Activated CD4-positive, alpha-beta T cell treated with anti-CD3 and anti-CD28 coated beads, Interleukin-2, amount 50 U/mL, for 48 hours (primary cell): ENCODE data around the gene SNF8.
A peak's percentile ranks its signal among the peaks of the same experiment; 100 is the strongest.
"Not testable (repeated sequence)": the region's sequence is repeated elsewhere in the genome, so short reads cannot be mapped to it uniquely, and the experiment has no call there.

Experiments
- DNase-seq, 2 experiments: peaks; one replicate each; pipeline ENCODE4 v3.0.0-alpha.2; 2020

Gene SNF8, protein sequence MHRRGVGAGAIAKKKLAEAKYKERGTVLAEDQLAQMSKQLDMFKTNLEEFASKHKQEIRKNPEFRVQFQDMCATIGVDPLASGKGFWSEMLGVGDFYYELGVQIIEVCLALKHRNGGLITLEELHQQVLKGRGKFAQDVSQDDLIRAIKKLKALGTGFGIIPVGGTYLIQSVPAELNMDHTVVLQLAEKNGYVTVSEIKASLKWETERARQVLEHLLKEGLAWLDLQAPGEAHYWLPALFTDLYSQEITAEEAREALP

GRCh38 chr17:48944515-48945260, at the start of gene SNF8:
Gene SNF8, minus strand, starts transcription at chr17:48944842. Its CDS starts 108 bp downstream, at chr17:48944734.
- peak; percentile 93 to 94 for DNase-seq

DNA sequence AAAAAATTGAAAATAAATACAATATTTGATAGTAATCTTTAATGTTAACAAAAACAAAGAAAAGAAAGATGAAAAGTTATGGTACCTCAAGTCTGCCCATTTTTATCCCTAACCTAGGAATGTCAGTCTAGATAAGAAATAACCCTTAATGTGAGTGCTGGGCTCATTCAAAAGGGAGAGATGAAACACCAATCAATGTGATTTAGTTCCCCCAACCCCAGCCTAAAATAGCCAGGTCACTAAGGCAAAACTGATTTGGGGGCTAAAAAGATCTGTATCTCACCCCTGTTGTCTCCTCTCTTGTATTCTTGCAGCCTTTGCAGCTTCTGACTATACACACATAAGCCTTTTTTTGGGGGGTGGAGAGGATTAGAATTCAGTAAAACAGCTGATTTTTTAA, 49.3 kb upstream of the SNF8 start:
- DNase-seq, result no peak

GRCh38 chr17:48993305-48993704, 48.7 kb upstream of the SNF8 start:
- DNase-seq, result no peak

DNA sequence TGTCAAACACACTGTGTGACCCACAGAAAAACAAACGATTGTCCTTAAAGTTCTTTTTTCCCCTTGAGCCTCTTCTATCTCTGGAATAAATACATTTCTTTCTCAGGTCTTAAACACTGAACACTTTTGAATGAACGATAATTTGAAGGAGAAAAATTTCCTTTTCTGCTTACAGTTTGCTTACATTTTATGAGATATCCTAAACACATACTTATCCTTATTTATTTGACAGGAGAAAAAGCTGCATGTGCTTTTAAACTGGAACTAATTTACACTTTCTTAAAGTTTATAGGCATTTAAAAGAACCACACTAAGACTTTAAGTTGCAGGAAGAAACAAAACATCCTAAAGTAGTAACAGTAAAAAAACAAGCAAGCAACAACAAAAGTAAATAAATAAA, 47.8 kb upstream of the SNF8 start:
- DNase-seq, result no peak

DNA sequence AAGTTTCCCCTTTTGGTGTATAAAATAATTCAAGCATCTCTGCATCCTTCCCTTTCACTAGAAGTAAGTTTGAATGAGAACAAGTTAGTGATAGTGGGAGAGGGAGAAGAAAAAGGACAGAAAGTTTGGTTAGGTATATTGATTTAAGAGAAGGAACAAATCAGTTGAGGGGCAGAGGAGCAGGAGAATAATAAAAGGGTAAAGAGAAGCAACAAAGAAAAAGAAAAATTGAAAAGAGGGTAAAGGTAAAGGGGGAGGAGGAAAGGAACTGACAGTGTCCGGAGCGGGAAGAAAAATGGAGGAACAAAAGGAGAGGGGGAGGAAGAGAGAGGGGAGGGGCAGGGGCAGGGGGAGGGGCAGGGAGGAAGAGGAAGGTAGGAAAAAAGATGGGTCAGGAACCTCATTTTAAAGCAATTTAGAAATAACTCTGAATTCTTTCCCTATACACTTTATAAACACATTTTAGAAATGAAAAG, 46.3 kb upstream of the SNF8 start:
- no peak for DNase-seq

GRCh38 chr17:48989100-48989499, 44.5 kb upstream of the SNF8 start:
- no peak for DNase-seq

DNA sequence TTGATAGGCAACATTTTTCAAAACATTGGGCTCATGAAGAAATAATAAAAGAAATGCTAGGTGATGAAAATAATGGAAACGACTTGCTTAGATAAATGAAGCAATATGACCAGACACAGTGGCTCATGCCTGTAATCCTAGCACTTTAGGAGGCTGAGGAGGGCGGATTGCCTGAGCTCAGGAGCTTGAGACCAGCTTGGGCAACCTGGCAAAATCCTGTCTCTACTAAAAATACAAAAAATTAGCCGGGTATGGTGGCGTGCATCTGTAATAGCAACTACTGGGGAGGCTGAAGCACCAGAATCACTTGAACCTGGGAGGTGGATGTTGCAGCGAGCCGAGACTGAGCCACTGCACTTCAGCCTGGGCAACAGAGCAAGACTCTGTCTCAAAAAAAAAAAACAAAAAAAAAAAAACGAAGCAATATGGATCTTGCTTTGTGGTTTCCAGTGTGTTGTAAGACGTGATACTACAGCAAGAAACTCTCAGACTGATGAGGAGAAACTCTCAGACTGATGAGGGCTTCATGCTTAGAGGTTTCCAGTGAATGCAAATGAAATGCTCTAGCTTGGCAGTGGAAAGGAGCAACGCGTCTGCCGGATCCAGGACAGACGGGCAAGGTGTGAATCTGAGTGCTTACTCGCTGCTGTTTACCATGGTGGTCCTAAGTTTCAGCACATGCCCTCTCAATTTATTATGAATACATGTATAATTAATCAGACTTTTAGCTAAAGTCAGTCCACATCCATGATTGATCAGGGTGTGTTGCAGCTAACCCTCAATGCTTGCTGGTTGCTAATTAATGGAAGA, 41.0 kb upstream of the SNF8 start:
- DNase-seq, result no peak

DNA sequence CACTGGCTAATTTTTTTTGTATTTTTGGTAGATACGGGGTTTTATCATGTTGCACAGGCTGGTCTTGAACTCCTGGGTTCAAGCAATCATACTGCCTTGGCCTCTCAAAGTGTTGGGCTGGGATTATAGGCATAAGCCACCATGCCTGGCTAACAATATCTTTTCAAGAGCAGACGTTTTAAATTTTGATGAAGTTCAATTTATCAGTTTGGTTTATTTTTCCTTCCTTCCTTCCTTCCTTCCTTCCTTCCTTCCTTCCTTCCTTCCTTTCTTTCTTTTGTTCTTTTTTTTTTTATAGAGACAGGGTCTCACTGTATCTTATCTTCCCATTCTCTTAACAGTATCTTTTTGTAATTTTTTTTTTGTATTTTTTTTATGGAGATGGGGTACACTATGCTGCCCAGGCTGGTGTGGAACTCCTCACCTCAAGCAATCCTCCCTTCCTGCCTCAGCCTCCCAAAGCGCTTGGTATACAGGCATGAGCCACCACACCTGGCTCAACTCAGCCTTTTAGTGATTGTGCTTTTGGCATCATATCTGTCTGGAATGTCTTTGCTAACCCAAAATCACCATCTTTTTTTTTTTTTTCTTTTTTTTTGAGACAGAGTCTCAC, 37.4 kb upstream of the SNF8 start:
- DNase-seq, result no peak

DNA sequence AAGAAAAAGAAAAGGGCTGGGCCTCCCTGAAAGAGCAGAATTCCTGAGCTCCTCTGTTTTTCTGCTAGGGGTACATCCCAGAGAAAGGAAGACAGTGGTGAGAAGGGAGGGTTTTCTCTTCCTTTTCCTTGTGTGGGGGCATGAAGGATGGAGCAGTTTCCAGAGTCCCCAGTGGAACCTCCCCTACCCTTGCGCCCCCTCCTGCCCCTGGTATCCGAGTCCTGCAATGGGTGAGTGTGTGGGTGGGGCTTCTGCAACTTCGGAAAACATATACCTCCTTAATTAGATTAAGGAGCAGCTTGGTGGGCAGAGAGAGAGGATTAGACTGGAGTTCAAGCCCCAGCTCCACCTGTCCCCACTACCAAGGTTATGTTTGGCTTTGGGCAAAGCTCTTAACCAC, 29.2 kb upstream of the SNF8 start:
- DNase-seq, result no peak

DNA sequence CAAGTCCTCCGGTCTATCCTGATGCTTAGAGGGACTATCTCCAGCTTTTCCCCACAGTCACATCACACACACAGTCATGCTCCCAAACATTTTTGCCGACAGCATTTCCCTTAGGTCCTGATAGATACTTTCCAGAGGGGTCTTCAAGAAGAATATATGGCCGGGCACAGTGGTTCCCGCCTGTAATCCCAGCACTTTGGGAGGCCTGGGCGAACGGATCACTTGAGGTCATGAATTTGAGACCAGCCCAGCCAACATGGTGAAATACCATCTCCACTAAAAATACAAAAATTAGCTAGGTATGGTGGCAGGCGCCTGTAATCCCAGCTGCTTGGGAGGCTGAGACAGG, 28.1 kb upstream of the SNF8 start:
- no peak for DNase-seq

- DNase-seq, result no peak
These were observed 26.4 kb upstream of the SNF8 start for GRCh38 chr17:48970865-48971687.

DNA sequence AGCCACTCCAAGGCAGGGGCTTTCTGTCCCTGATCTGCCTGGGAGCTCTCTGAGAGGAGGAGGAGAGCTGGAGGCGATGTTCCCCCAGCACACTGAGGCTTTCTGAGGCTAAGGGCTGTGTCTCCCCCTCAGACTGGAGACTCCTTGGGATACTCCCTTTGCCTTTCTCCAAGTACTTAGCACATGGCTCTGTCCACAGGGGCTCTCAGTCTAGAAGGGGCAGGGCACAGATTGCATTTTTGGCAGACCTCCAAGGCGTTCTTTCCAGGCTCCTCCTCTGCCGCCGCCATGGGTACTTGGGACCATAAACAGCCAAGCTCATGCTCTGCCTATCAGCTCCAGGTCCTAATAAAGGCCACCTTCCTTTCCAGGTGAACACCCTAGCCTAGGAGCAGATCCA, 25.6 kb upstream of the SNF8 start:
- no peak for DNase-seq

DNA sequence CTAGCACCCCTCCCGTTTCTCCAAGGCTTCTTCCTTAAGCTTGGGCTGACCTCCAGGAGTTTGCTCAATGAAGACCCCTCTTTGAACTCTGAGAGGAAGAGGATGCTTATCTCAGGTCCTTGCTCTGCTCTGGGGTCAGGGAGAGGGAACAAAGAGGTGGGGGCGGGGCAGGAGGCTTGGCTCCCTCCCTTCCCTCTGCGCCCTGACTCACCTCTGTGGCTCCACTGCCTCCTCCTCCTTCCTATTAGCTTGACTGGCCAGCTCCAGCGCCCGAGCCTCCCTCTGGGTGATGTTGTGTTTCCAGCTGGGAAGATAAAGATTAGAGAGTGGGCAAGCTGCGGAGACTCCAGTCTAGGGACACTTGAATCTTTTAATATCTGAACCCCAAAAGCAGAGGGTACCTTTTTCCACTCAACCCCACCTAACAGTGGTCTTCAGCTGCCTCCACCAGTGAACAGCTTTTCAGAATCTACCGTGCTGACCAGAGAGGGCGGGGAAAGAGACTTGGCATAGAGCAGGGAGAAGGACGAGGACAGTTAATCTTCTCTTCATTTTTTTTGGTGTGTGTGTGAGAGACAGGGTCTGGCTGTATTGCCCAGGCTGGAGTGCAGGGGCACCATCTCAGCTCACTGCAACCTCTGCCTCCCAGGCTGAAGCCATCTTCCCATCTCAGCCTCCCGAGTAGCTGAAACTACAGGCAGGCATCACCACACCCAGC, 17.0 kb upstream of the SNF8 start:
- no peak for DNase-seq

DNA sequence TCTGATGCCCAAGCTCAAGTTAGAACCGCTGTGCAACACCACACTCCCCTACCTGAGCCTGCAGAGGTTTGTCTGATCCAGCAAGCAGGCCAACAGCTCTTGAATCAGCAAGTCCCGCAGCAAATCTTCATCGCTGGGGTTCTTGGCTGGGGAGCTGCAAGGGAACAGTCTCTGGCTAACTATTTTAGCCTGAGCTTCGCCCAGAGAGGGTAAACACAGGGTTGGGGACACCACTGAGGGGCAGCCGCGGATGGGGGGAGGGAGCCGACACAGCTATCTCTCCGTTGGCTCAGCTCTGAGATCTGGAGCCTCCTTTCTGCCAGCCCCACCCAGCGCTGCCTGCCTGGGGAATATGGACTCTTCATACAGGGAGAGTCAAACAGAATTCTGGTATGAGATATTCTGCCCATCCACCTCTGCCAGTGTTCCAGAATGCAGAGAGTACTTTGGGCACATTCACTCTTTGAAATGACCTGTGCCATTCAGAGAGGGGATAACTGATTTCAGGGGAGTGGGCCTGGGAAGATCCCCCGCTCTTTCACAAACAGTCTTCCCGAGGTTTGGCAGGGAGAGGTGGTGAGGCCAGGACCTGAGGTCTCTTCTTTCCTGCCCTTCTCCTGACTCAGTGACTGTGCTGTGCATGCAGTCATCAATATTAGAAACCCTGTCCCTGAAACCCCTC, 16.3 kb upstream of the SNF8 start:
- DNase-seq, result no peak

- DNase-seq, result no peak
These were observed 9.7 kb upstream of the SNF8 start for GRCh38 chr17:48954300-48954755.

DNA sequence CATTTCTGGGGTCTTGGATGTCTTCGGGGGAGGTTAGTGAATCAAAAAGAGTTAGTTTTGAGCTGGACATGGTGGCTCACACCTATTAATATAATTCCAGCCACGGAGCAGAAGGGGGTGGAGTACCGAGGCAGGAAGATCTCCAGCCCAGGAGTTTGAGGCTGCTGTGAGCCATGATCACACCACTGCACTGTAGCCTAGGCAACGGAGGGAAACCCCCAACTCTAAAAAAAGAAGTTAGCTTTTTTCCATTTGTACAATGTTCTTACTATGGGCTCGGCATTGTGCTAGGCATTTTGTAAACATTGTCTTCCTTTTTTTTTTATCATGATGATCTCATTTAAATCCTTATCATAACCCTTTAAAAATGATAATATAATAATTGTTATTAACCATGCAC, 8.3 kb upstream of the SNF8 start:
- no peak for DNase-seq

DNA sequence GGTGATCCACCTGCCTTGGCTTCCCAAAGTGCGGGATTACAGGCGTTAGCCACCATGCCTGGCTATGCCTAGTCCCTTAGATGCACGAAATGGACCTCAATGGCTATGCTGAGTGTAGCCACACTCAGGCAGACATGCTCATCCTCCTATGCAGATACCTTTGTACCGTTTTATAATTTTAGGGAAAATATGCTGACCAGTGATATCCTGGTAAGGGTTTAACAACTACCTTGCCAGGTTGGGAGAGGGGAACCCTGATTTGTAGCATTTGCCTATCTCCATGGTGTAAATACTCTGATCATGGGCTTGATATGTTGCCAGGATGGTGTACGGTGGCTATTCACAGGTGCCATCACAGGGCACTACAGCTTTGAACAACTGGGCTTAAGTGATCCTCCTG, 6.9 kb upstream of the SNF8 start:
- DNase-seq, result no peak

DNA sequence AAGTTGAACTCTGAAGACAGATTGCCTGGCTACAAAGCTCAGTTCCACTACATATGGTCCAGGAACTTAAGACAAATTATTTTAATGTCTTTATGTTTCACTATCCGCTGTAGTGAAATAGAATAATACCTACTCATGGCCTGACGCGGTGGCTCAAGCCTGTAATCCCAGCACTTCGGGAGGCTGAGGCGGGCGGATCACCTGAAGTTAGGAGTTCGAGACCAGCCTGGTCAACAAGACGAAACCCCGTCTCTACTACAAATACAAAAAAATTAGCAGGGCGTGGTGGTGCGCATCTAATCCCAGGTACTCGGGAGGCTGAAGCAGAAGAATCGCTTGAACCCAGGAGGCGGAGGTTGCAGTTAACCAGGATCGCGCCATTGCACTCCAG, 614 bp upstream of the SNF8 start:
- DNase-seq, result not testable (repeated sequence)

- DNase-seq, result no peak
These were observed 11.6 kb downstream of the SNF8 start for GRCh38 chr17:48933035-48933434.

DNA sequence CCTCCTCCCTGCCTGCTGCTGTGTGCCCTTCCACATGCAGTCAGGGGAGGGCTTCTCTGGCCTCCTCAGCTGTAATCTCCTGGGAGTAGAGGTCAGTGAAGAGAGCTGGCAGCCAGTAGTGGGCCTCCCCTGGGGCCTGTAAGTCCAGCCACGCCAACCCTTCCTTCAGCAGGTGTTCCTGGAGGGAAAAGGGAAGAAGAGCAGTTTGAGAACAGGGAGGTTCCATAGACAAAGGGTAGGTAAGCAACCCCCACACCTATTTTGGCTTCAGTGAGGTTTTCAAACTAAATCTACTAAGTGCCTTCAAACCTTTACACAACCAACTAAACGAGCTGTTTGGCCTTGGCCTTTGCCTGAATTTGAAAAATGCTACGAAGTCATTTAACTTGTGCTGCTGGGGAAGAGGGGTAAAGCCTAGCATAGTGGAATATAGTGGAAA, 14.2 kb downstream of the SNF8 start:
- DNase-seq, result no peak

GRCh38 chr17:48929812-48930165, 14.9 kb downstream of the SNF8 start:
- DNase-seq, result no peak
